Peyer's patch (tissue), 4 donors: ENCODE results near the gene COL23A1.

Source experiments
- CTCF ChIP-seq, 6 experiments: fragments of 450-650 bp in 4 of 6; fragments of 200-600 bp in 2 of 6; sonication (generic) in 1 of 6; IDR thresholded peaks; one replicate each; pipeline ENCODE4 v1.5.1; 2017 to 2019; ENCODE audit warnings: antibody characterized with exemption in 6 of 6, mild to moderate bottlenecking in 3 of 6, moderate library complexity in 1 of 6
- POLR2A ChIP-seq, 2 donors: fragments of 450-650 bp; IDR thresholded peaks; one replicate each; pipeline ENCODE4 v1.5.1; 2017; ENCODE audit warnings: antibody characterized with exemption in 2 of 2, mild to moderate bottlenecking in 2 of 2, moderate library complexity in 2 of 2

DNA sequence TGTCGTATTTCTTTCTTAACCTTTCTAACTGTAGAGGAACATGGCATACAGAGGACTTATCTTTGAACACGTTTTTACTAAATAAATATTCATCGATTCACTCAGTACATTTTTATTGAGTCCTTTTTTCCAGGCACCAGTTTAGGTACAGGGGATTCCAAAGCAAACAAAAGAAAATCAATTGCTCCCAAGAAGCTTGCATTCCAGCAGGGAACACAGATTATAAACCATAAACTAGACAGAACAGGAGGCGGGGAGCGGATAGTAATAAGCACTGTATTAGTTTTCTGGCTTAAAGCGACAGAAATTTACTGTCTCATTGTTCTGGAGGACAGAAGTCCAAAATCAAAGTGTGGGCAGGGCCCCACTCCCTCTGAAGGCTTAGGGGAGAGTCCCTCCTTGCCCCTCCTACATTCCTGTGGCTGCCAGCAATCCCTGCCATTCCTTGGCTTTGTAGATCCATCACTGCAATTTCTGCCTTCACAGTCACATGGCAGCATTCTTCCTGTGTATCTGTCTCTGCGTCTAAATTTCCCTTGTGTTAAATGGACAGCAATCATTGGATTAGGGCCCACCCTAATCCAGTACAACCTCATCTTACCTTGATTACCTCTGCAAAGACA, 115.5 kb downstream of the COL23A1 start:
- TF ChIP-seq CTCF (IDR thresholded peaks at IDR 0.05) (no peak), POLR2A (IDR thresholded peaks at IDR 0.05) (no peak)
